Measurements from ENCODE around the gene TMEM132C. TPM values are rescaled to one million over a fixed set of nuclear protein-coding genes. Genes with fewer than 3 reads are reported as not detected.
"Not testable (repeated sequence)": the region's sequence is repeated elsewhere in the genome, so short reads cannot be mapped to it uniquely, and the experiment has no call there.

Gene TMEM132C
- 0.89 TPM for total RNA-seq
- 10 to 100 TPM in 1 of 8 donors, 1 to 10 TPM in 6, under 1 TPM in 1; 0.50 to 10.1 (median 1.2) TPM for polyA plus RNA-seq (ENCODE audit: insufficient read depth in 1 of 8, insufficient read length in 8 of 8, low replicate concordance in 1 of 8)
- long read RNA-seq, donor 1: 0 reads
- long read RNA-seq, donor 2: 0 reads
- long read RNA-seq, donor 3, full-length matches to known transcripts: 1 of 1 reads
- long read RNA-seq, donor 3, partial matches to known transcripts: 0 of 1 reads
- long read RNA-seq, donor 3, other reads (novel, unspliced or antisense): 0 of 1 reads
- long read RNA-seq, donor 4: 0 reads
- long read RNA-seq, donor 5: 0 reads
- long read RNA-seq, donor 6: 0 reads
- long read RNA-seq, donor 7: 0 reads
- long read RNA-seq, donor 8: 0 reads
- long read RNA-seq, donor 9: 0 reads
- long read RNA-seq, donor 10: 0 reads
- long read RNA-seq, donor 11: 0 reads

GRCh38 chr12:128267131-128267622 lies at the start of gene TMEM132C:
TSS of gene TMEM132C (plus strand) at chr12:128267170. CDS start at chr12:128267403, 233 bp downstream.
- Histone ChIP-seq H3K4me1 (ENCODE audit: control insufficient read depth, insufficient read depth, low read length) (peaks cover 20% of the 10 kb centered on the region), H3K9me3 (replicated peaks; ENCODE audit: control insufficient read depth, low read depth, low read length) (peaks cover 7% of the 10 kb centered on the region), H3K36me3 (ENCODE audit: control insufficient read depth, insufficient read depth, low read length) (no peaks in the 10 kb centered on the region), H3K27ac (ENCODE audit: low read length) (no peak within 1 kb of the TSS), H3K27me3 (ENCODE audit: control insufficient read depth, insufficient read depth, low read length) (peaks cover 61% of the 10 kb centered on the region), H3K4me3 (ENCODE audit: low read length) (peak within 1 kb of the TSS; percentile 31)
- peak; percentile 13 for DNase-seq
- 0% methylated on average over 66 of the region's 73 CpGs for WGBS (ENCODE audit: insufficient coverage)

- Histone ChIP-seq H3K4me1 (ENCODE audit: control insufficient read depth, insufficient read depth, low read length) (no peaks in the 10 kb centered on the region), H3K4me3 (ENCODE audit: low read length) (no peak overlapping the region), H3K27ac (ENCODE audit: low read length) (no peak overlapping the region), H3K27me3 (ENCODE audit: control insufficient read depth, insufficient read depth, low read length) (no peaks in the 10 kb centered on the region), H3K9me3 (replicated peaks; ENCODE audit: control insufficient read depth, low read depth, low read length) (no peaks in the 10 kb centered on the region), H3K36me3 (ENCODE audit: control insufficient read depth, insufficient read depth, low read length) (no peaks in the 10 kb centered on the region)
- 57% methylated on average over 4 of the region's 7 CpGs for WGBS (ENCODE audit: insufficient coverage)
- DNase-seq: no peak
Measured at GRCh38 chr12:128224226-128224625, 42.7 kb upstream of the TMEM132C start.

GRCh38 chr12:128228581-128228980 lies 38.4 kb upstream of the TMEM132C start:
- Histone ChIP-seq H3K27ac (ENCODE audit: low read length) (no peak overlapping the region), H3K36me3 (ENCODE audit: control insufficient read depth, insufficient read depth, low read length) (no peaks in the 10 kb centered on the region), H3K9me3 (replicated peaks; ENCODE audit: control insufficient read depth, low read depth, low read length) (no peaks in the 10 kb centered on the region), H3K27me3 (ENCODE audit: control insufficient read depth, insufficient read depth, low read length) (no peaks in the 10 kb centered on the region), H3K4me1 (ENCODE audit: control insufficient read depth, insufficient read depth, low read length) (no peaks in the 10 kb centered on the region), H3K4me3 (ENCODE audit: low read length) (no peak overlapping the region)
- WGBS (ENCODE audit: insufficient coverage): 28% methylated on average over 2 of the region's 6 CpGs
- no peak for DNase-seq

GRCh38 chr12:128235635-128236417 lies 31.1 kb upstream of the TMEM132C start:
- H3K4me1 ChIP-seq (ENCODE audit: control insufficient read depth, insufficient read depth, low read length): no peaks in the 10 kb centered on the region
- H3K27ac ChIP-seq (ENCODE audit: low read length): no peak overlapping the region
- H3K36me3 ChIP-seq (ENCODE audit: control insufficient read depth, insufficient read depth, low read length): no peaks in the 10 kb centered on the region
- DNase-seq: no peak
- no peaks in the 10 kb centered on the region for H3K9me3 ChIP-seq (replicated peaks; ENCODE audit: control insufficient read depth, low read depth, low read length)
- no peak overlapping the region for H3K4me3 ChIP-seq (ENCODE audit: low read length)
- H3K27me3 ChIP-seq (ENCODE audit: control insufficient read depth, insufficient read depth, low read length): no peaks in the 10 kb centered on the region
- 57% methylated on average over 2 of the region's 6 CpGs for WGBS (ENCODE audit: insufficient coverage)

- Histone ChIP-seq H3K27me3 (ENCODE audit: control insufficient read depth, insufficient read depth, low read length) (no peaks in the 10 kb centered on the region), H3K27ac (ENCODE audit: low read length) (no peak overlapping the region), H3K9me3 (replicated peaks; ENCODE audit: control insufficient read depth, low read depth, low read length) (no peaks in the 10 kb centered on the region), H3K36me3 (ENCODE audit: control insufficient read depth, insufficient read depth, low read length) (no peaks in the 10 kb centered on the region), H3K4me3 (ENCODE audit: low read length) (no peak overlapping the region), H3K4me1 (ENCODE audit: control insufficient read depth, insufficient read depth, low read length) (no peaks in the 10 kb centered on the region)
- WGBS (ENCODE audit: insufficient coverage): no CpG with 5 or more reads among the region's 1 CpG
- no peak for DNase-seq
Measured at GRCh38 chr12:128236525-128236924, 30.4 kb upstream of the TMEM132C start.

GRCh38 chr12:128240745-128241144 lies 26.2 kb upstream of the TMEM132C start:
- Histone ChIP-seq H3K27ac (ENCODE audit: low read length) (no peak overlapping the region), H3K9me3 (replicated peaks; ENCODE audit: control insufficient read depth, low read depth, low read length) (no peaks in the 10 kb centered on the region), H3K36me3 (ENCODE audit: control insufficient read depth, insufficient read depth, low read length) (no peaks in the 10 kb centered on the region), H3K4me1 (ENCODE audit: control insufficient read depth, insufficient read depth, low read length) (no peaks in the 10 kb centered on the region), H3K4me3 (ENCODE audit: low read length) (no peak overlapping the region), H3K27me3 (ENCODE audit: control insufficient read depth, insufficient read depth, low read length) (no peaks in the 10 kb centered on the region)
- no CpG with 5 or more reads among the region's 2 CpGs for WGBS (ENCODE audit: insufficient coverage)
- no peak for DNase-seq

- DNase-seq: no peak
- WGBS (ENCODE audit: insufficient coverage): 100% methylated on average over 1 of the region's 2 CpGs
Measured at GRCh38 chr12:128245121-128245520, 21.8 kb upstream of the TMEM132C start.

GRCh38 chr12:128245905-128246304 lies 21.1 kb upstream of the TMEM132C start:
- peaks cover 4% of the 10 kb centered on the region for H3K27me3 ChIP-seq (ENCODE audit: control insufficient read depth, insufficient read depth, low read length)
- H3K4me1 ChIP-seq (ENCODE audit: control insufficient read depth, insufficient read depth, low read length): peaks cover 6% of the 10 kb centered on the region
- no peak overlapping the region for H3K27ac ChIP-seq (ENCODE audit: low read length)
- WGBS (ENCODE audit: insufficient coverage): 31% methylated on average over 6 of the region's 7 CpGs
- H3K4me3 ChIP-seq (ENCODE audit: low read length): no peak overlapping the region
- no peaks in the 10 kb centered on the region for H3K36me3 ChIP-seq (ENCODE audit: control insufficient read depth, insufficient read depth, low read length)
- DNase-seq: no peak
- no peaks in the 10 kb centered on the region for H3K9me3 ChIP-seq (replicated peaks; ENCODE audit: control insufficient read depth, low read depth, low read length)

More at GRCh38 chr12:128245121-128245520, 21.8 kb upstream of the TMEM132C start:
- Histone ChIP-seq H3K4me1 (ENCODE audit: control insufficient read depth, insufficient read depth, low read length) (peaks cover 3% of the 10 kb centered on the region), H3K36me3 (ENCODE audit: control insufficient read depth, insufficient read depth, low read length) (no peaks in the 10 kb centered on the region), H3K9me3 (replicated peaks; ENCODE audit: control insufficient read depth, low read depth, low read length) (no peaks in the 10 kb centered on the region), H3K27ac (ENCODE audit: low read length) (no peak overlapping the region), H3K27me3 (ENCODE audit: control insufficient read depth, insufficient read depth, low read length) (peaks cover 4% of the 10 kb centered on the region), H3K4me3 (ENCODE audit: low read length) (no peak overlapping the region)

GRCh38 chr12:128250096-128250495 lies 16.9 kb upstream of the TMEM132C start:
- Histone ChIP-seq H3K4me1 (ENCODE audit: control insufficient read depth, insufficient read depth, low read length) (peaks cover 6% of the 10 kb centered on the region), H3K4me3 (ENCODE audit: low read length) (no peak overlapping the region), H3K36me3 (ENCODE audit: control insufficient read depth, insufficient read depth, low read length) (no peaks in the 10 kb centered on the region), H3K9me3 (replicated peaks; ENCODE audit: control insufficient read depth, low read depth, low read length) (no peaks in the 10 kb centered on the region), H3K27me3 (ENCODE audit: control insufficient read depth, insufficient read depth, low read length) (peaks cover 4% of the 10 kb centered on the region), H3K27ac (ENCODE audit: low read length) (no peak overlapping the region)
- 63% methylated on average over 6 of the region's 8 CpGs for WGBS (ENCODE audit: insufficient coverage)
- peak; percentile 3 for DNase-seq

- H3K27me3 ChIP-seq (ENCODE audit: control insufficient read depth, insufficient read depth, low read length); H3K9me3 ChIP-seq (replicated peaks; ENCODE audit: control insufficient read depth, low read depth, low read length); H3K4me3 ChIP-seq (ENCODE audit: low read length); H3K4me1 ChIP-seq (ENCODE audit: control insufficient read depth, insufficient read depth, low read length); H3K36me3 ChIP-seq (ENCODE audit: control insufficient read depth, insufficient read depth, low read length); H3K27ac ChIP-seq (ENCODE audit: low read length); DNase-seq: not testable (repeated sequence)
Measured at GRCh38 chr12:128253829-128254228, 13.1 kb upstream of the TMEM132C start.
